GM21737 (cell line): ENCODE data around the gene CD247.
A peak's percentile ranks its signal among the peaks of the same experiment; 100 is the strongest.

ENCODE experiments used
- ATAC-seq: cut with Tn5 transposase; IDR thresholded peaks from one replicate; pipeline ENCODE4 v1.9.1; 2021; ENCODE audit warnings: mild to moderate bottlenecking, moderate library complexity; ENCODE audit not compliant: unreplicated experiment

The CD247 gene

GRCh38 chr1:167512046-167512654 is 6.2 kb downstream of the CD247 start:
- no peak for ATAC-seq

GRCh38 chr1:167511374-167511986 is 6.8 kb downstream of the CD247 start:
- no peak for ATAC-seq

DNA sequence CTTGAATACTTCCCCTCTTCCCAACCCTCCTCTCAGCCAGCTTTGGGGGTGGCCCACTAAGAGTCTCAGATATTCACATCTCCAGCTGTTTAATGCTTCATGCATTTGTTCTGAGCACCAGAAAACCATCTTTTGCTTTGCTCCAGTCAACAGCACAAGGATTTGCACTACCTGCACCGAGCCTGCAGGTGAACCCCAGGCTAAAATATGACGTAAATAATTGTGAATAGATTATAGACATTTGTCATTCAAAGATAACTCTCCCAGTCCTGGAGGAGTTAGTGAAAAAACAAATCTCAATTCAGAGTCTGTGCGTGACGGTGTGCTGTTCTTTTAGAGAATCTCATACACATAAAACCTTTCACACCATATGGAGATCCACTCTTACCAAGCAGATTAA is 7.4 kb downstream of the CD247 start:
- ATAC-seq: no peak

GRCh38 chr1:167510244-167510643 is 8.1 kb downstream of the CD247 start:
- no peak for ATAC-seq

GRCh38 chr1:167509587-167509986 is 8.7 kb downstream of the CD247 start:
- no peak for ATAC-seq

GRCh38 chr1:167507719-167508118 is 10.6 kb downstream of the CD247 start:
- ATAC-seq: no peak

DNA sequence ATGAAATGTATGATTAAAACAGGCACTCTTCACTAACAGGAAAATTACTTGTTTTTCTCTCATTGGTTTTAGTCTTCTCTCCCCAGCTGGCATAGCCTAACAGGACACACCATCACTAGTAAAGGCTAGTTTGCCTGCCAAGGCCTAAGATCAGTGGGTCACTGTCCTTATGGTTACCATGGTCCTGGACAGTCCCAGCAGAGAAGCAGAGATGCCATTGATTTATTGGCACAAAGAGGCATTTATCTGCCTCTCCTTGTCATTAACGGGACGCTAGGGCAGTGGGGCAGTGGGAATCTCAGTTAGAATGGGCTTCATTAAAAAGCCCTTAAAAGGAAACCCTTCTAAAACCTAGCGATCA is 13.9 kb downstream of the CD247 start:
- no peak for ATAC-seq

DNA sequence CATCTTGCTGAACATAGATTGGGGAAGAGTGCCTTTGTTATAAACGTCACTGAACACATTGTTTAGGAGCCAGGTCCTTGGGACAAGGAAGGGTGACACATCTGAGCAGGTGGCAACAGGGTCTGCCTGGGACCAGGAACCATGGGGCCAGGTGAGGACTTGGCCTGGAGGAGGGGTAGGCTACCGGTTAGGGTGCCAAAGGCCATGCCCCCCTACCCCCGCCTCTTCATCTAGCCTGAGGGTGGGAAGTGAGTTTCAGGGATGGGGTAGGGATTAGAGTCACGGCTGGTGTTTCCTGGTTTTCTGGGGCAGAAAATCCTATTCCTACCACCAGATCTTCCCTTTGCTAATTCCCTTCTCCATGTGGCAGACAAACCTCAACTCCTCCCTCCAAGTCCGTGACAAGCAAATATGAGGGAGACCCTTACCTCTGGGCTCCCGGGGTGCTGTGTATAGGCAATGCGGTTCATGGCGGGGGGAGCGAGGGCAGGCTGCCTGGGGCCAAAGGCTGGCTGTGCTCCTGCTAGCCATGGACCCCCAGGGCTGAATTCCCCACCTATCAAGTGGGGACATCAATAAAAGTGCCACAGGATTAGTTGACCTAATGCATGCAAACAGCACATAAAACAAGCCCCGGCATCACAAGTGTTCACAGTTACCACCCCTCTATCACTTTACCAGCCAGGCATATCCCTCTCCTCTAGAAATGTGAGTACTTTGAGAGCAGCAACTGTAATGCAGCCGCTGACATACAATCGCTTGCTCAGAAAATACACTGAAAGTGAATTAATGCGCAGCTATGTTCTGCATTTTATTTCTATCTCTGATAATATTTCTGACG is 14.5 kb downstream of the CD247 start:
- ATAC-seq: no peak

- no peak for ATAC-seq
These were observed 15.4 kb downstream of the CD247 start for GRCh38 chr1:167502719-167503462.

DNA sequence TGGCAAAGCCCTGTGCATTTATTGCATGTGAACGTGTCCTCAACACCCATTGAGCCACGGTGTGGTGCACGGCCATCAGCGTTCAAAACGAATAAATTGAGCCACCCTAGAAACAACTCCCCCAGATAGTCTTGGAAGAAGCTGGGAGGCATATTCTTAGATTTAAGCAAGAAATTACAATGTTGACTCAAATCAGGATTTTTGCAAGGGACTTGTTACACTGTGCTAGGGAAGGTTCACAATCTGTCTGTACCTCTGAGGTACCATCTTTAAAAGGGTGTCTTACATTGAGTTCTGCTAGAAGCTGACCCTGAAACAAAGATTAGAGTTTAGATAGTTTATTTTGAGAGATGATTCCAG is 16.2 kb downstream of the CD247 start:
- ATAC-seq: no peak

- no peak for ATAC-seq
These were observed 16.7 kb downstream of the CD247 start for GRCh38 chr1:167501515-167502191.

DNA sequence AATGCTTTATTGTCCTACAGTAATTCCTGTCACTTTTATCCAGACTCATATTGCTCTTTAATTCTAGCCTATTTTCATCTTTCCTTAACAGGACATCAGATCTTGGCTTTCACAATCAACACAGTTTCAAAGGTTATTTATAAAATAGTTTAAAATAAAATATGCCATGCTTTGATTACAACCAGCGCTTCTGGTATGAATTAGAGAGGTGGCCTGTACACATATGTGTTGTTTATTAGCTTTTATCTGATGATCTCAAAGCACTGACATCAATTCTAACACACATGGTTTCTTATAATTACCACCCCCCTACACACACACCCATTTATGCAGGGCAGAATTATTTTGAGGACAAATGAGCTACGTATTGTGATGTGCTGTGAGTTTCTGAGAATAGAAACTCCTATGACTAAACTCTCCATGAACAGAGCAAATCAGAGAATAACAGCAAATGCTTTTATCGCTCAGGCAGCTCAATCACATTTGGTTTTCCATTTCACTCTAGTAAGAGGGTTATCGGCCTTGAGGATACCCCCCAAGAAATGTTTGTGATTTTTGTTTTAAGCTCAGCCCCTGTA is 18.0 kb downstream of the CD247 start:
- ATAC-seq: no peak

- ATAC-seq: peak; percentile 93
These were observed 18.6 kb downstream of the CD247 start for GRCh38 chr1:167499664-167500101.

GRCh38 chr1:167499106-167499505 is 19.2 kb downstream of the CD247 start:
- ATAC-seq: no peak

- ATAC-seq: no peak
These were observed 21.3 kb downstream of the CD247 start for GRCh38 chr1:167496797-167497619.

GRCh38 chr1:167493372-167493771 is 25.0 kb downstream of the CD247 start:
- ATAC-seq: no peak

DNA sequence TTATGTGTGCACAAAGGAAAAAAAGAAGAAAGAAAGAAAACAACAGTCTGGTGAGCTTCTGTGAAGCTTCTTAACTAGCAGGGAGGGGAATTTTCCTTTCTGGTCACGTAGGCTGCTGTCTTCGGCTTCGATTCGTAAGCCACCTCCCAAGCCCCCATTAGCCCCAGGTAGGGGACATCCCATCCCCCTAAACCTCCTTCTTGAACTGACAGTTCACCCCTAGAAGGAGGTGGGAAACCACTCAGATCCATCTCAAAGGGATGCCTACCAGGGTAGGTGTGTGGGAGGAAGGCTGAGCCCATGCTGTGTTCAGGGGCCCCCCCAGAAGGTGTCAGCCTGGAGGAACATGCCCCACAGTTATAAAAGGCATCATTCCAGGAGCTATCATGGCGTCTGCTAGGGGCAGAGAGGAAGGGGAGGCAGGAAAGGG is 25.8 kb downstream of the CD247 start:
- no peak for ATAC-seq

DNA sequence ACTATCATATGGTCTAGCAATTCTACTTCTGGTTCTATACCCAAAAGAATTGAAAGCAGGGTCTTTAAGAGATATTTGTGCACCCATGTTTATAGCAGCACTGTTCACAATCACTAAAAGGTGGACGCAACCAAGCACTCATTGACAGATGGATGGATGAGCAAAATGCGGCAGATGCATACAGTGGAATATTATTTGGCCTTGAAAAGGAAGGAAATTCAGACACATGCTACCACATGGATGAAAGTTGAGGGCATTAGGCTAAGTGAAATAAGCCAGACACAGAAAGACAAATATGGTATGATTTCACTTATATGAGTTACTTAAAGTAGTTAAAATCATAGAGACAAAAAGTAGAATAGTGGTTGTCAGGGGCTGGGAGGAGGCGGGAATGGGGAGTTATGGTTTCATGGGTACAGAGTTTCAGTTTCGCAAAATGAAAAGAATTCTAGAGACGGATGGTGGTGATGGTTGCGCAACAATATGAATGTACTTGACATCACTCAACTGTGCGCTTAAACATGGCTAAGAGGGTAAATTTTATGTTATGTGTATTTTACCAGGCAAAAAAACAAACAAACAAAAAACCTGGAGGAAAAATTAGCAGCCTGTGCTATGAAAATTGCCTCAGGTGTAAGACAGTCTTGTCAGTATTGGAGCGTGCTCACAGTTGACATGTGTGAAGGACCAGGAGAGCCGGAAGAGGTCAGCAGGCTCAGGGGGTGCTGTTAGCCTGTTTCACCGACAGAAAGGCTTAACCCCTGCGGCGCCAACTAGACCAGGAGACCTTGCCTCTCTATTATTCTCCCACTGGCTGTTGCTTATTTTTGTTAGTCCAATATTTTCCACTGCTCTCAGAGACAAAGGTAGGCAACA is 26.5 kb downstream of the CD247 start:
- no peak for ATAC-seq

- ATAC-seq: no peak
These were observed 27.6 kb downstream of the CD247 start for GRCh38 chr1:167490765-167491164.
